Skin epidermis (tissue), 12 donors: ENCODE measurements around the gene OSBPL9.
"Not testable (repeated sequence)": the region's sequence is repeated elsewhere in the genome, so short reads cannot be mapped to it uniquely, and the experiment has no call there.

Source experiments
- H3K27ac ChIP-seq, 21 experiments: fragments of 200-600 bp; sonication (generic) in 11 of 21; one replicate each; pipeline ENCODE4 v1.5.0; 2020; ENCODE audit warnings: mild to moderate bottlenecking in 3 of 21, inconsistent platforms in 2 of 21, moderate library complexity in 2 of 21
- H3K4me3 ChIP-seq, 7 experiments: fragments of 200-600 bp; sonication (generic) in 2 of 7; one replicate each; pipeline ENCODE4 v1.5.0; 2020; ENCODE audit warnings: inconsistent platforms in 2 of 7, mild to moderate bottlenecking in 2 of 7, moderate library complexity in 1 of 7

Gene OSBPL9

DNA sequence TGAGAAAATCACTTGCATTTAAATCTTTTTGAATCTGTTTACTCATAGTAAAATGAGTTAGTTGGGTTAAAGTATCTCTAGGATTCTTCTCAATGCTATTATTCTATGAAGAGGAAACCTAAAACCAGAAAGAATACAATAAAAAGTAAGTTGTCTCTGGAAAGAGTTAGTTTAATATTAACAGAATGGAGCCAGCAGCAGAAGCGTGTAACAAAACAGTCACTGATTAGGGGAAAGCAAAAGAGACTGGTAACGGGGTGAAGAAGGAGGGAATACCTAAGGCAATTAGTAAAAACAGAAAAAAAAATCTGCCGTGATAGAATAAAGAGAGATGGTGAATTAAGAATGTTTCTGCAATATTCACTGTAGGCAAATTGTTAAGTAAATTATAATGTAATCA, 201.6 kb downstream of the OSBPL9 start:
- Histone ChIP-seq H3K27ac (no peak overlapping the region), H3K4me3 (no peak overlapping the region)

DNA sequence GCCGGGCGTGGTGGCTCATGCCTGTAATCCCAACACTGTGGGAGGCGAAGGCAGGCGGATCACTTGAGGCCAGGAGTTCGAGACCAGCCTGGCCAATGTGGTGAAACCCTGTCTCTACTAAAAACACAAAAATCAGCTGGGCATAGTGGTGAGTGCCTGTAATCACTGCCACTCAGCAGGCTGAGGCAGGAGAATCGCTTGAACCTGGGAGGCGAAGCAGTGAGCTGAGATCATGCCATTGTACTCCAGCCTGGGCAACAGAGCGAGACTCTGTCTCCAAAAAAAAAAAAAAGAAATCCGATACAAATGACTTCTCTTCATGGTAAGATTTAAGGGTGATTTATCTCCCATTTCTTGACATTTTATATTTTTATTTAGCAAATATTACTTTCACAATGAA, 202.1 kb downstream of the OSBPL9 start:
- H3K27ac ChIP-seq, H3K4me3 ChIP-seq: not testable (repeated sequence)

DNA sequence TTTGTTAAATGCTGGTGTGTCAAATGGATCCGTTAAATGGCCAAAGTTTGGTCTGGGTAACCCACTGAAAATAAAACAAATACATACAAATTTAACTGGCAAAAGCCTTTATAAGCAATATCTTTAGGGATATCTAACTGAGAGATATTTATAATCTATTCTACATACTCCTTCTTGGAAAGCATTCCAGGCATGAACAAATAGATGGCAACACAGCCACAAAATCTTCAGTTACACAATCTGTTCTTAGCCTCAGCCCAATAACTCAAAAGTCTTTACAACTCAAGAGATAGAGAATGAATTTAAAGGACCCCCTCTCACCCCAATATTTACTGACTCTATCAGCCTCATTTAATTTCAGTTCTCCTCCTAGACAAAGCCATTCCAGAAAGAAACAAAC, 202.9 kb downstream of the OSBPL9 start:
- no peak overlapping the region for H3K27ac ChIP-seq
- no peak overlapping the region for H3K4me3 ChIP-seq

DNA sequence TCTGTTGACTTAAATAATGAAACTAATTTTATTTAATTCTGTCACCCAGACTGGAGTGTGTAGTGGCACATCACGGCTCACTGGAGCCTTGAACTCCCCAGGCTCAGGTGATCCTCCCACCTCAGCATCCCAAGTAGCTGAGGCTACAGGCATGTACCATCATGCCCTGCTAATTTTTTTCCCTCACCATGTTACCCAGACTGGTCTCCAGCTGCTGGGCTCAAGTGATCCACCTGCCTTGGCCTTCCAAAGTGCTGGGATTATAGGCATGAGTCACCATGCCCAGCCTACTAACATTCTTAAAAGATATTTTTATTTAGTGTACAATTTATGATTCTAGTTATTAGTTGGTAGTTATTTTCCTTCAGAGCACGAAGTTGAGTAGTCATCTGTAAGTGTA, 212.2 kb downstream of the OSBPL9 start:
- H3K27ac ChIP-seq: no peak overlapping the region
- no peak overlapping the region for H3K4me3 ChIP-seq

DNA sequence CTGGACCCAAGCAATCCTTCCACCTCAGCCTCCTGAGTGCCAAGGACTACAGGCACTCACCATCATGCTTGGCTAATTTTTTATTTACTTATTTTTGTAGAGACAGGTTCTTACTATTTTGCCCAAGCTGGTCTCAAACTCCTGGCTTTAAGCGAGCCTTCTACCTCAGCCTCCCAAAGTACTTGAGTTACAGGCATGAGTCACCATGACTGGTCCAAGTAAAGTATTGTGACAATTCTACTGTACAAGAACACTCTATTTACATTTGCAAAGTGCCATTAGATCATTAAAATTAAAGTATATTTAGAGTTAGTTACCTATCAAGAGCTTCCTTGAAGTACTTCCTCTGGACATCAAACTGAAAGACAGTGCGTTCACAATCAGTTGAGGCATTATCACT, 216.8 kb downstream of the OSBPL9 start:
- Histone ChIP-seq H3K27ac (no peak overlapping the region), H3K4me3 (no peak overlapping the region)

DNA sequence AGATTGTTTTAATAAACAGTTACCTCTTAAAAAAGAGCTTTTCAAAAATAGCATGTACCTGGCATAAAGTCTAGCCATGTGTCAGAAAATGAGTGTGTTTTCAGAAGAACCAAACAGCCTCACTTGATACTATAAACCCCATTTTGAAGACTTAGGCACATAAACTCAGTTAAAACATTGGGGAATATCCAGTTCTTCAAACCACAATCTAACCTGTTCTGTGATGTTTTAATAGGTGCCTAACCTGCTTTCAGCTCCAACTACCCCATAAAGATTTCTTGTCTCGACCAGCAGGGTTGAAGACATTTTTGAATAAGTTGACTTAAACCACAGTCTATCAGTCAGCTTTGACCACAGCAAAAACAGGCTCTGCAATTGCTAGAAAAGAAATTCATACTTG, 220.4 kb downstream of the OSBPL9 start:
- H3K27ac ChIP-seq: no peak overlapping the region
- H3K4me3 ChIP-seq: no peak overlapping the region
